HepG2 (cell line): Measurements from ENCODE around the gene FMNL2. TPM values are rescaled to one million over a fixed set of nuclear protein-coding genes. Genes with fewer than 3 reads are reported as not detected.

Source experiments
- ATAC-seq: fragments of 200-7000 bp; cut with Tn5 transposase; 3 replicates; pipeline ENCODE4 v1.9.1; 2020; ENCODE audit warnings: mild to moderate bottlenecking, moderate library complexity
- BruUV-seq: library from RNA; stranded (reverse); fragments of 400-500 nt; replicated peaks from 2 replicates; lab custom pipeline; 2021; lab: Mats Ljungman, UMichigan
- CTCF ChIA-PET: fragments of 300-600 bp; formaldehyde crosslinking; extraction: SDS; loops from one replicate; lab custom pipeline; 2021; ENCODE audit warnings: low total read pairs, inconsistent platforms, low intra/inter-chr PET ratio; lab: Yijun Ruan, JAX
- POLR2A ChIA-PET: fragments of 350-600 bp; sonication (Branson Sonifier 250); formaldehyde crosslinking; loops from one replicate; lab custom pipeline; 2020; ENCODE audit warnings: antibody characterized with exemption, inconsistent platforms; lab: Yijun Ruan, JAX
- DNase-seq: peaks from one replicate; pipeline ENCODE4 v3.0.0-alpha.2; 2015; ENCODE audit warnings: low spot score
- FAIRE-seq: peaks from 3 replicates; lab custom pipeline; 2011; peaks lifted over from hg19 to GRCh38; lab: Jason Lieb, UNC
- H2AFZ ChIP-seq: one replicate; pipeline ENCODE4 v1.6.1; 2011; ENCODE audit warnings: low read length, inconsistent platforms
- H3K27ac ChIP-seq: fragments of 300-600 bp; 3 replicates; pipeline ENCODE4 v1.8.0; 2011; ENCODE audit warnings: mixed run types, mild to moderate bottlenecking, mixed read lengths, low read length, inconsistent platforms; ENCODE audit not compliant: insufficient read depth; ENCODE audit errors: extremely low read length
- H3K27me3 ChIP-seq, 2 experiments: fragments of 200-600 bp in 1 of 2; 2 replicates in 1 of 2; 3 replicates in 1 of 2; pipeline versions ENCODE4 v1.6.0 to v1.8.0; 2011; ENCODE audit warnings: low read length in 2 of 2, mild to moderate bottlenecking in 2 of 2, moderate library complexity in 2 of 2, inconsistent platforms in 1 of 2; ENCODE audit not compliant: insufficient read depth in 2 of 2, control insufficient read depth in 1 of 2
- H3K36me3 ChIP-seq, 2 experiments: fragments of 200-600 bp in 1 of 2; replicated peaks in 1 of 2; 2 replicates in 1 of 2; 3 replicates in 1 of 2; pipeline versions ENCODE4 v1.5.1 to v1.8.0; 2011; ENCODE audit warnings: low read length in 2 of 2, inconsistent platforms in 1 of 2; ENCODE audit not compliant: insufficient read depth in 2 of 2, control insufficient read depth in 1 of 2
- H3K4me1 ChIP-seq: 2 replicates; pipeline ENCODE4 v1.5.1; 2012; ENCODE audit warnings: low read length, inconsistent platforms; ENCODE audit not compliant: insufficient read depth
- H3K4me2 ChIP-seq: 2 replicates; pipeline ENCODE4 v1.6.0; 2011; ENCODE audit warnings: low read depth, low read length, inconsistent platforms
- H3K4me3 ChIP-seq, 3 experiments: fragments of 200-600 bp in 1 of 3; sonication (generic), shearing (Covaris generic) in 1 of 3; replicated peaks in 1 of 3; 2 replicates each; pipeline ENCODE4 v1.5.1; 2011 to 2016; ENCODE audit warnings: low read length in 3 of 3, inconsistent platforms in 2 of 3, low read depth in 2 of 3, mild to moderate bottlenecking in 2 of 3, control low read depth in 1 of 3, mixed read lengths in 1 of 3; ENCODE audit not compliant: insufficient read depth in 1 of 3
- H3K79me2 ChIP-seq: one replicate; pipeline ENCODE4 v1.6.1; 2011; ENCODE audit warnings: low read length, inconsistent platforms; ENCODE audit not compliant: insufficient read depth
- H3K9ac ChIP-seq: 2 replicates; pipeline ENCODE4 v1.6.0; 2011; ENCODE audit warnings: mild to moderate bottlenecking, low read depth, low read length, inconsistent platforms; ENCODE audit not compliant: insufficient read depth
- H3K9me3 ChIP-seq: 2 replicates; pipeline ENCODE4 v1.5.1; 2012; ENCODE audit warnings: mild to moderate bottlenecking, low read length
- H4K20me1 ChIP-seq: 2 replicates; pipeline ENCODE4 v1.6.0; 2011; ENCODE audit warnings: inconsistent platforms, mild to moderate bottlenecking, low read length, moderate library complexity; ENCODE audit not compliant: insufficient read depth
- ARNT2 ChIP-seq: sonication (generic); formaldehyde crosslinking; IDR thresholded peaks from 2 replicates; pipeline ENCODE4 v1.8.0; 2022; ENCODE audit warnings: mild to moderate bottlenecking, low read depth, missing genetic modification reagents, moderate library complexity
- CEBPG ChIP-seq: IDR thresholded peaks from 2 replicates; pipeline ENCODE4 v1.6.1; 2016
- CENPX ChIP-seq: sonication (generic); formaldehyde crosslinking; IDR thresholded peaks from 2 replicates; pipeline ENCODE4 v1.9.0; 2021; ENCODE audit warnings: mild to moderate bottlenecking, missing genetic modification reagents, moderate library complexity
- HIVEP1 ChIP-seq: sonication (generic); formaldehyde crosslinking; IDR thresholded peaks from 2 replicates; pipeline ENCODE4 v1.4.0; 2020; ENCODE audit warnings: mild to moderate bottlenecking, missing genetic modification reagents
- HMG20B ChIP-seq: conservative IDR thresholded peaks from 2 replicates; pipeline ENCODE4 v1.6.1; 2016; ENCODE audit warnings: missing genetic modification reagents, missing compliant biosample characterization
- HNRNPK ChIP-seq: fragments of 200-400 bp; formaldehyde crosslinking; IDR thresholded peaks from 2 replicates; pipeline ENCODE4 v1.6.1; 2018; ENCODE audit warnings: low read length, low read depth, moderate library complexity, mild to moderate bottlenecking; ENCODE audit not compliant: poor library complexity, severe bottlenecking
- MAFF ChIP-seq: IDR thresholded peaks from 2 replicates; pipeline ENCODE4 v1.6.1; 2011; ENCODE audit warnings: low read depth, low read length, improper control_type of control experiment
- NKX3-1 ChIP-seq: sonication (generic); formaldehyde crosslinking; IDR thresholded peaks from 2 replicates; pipeline ENCODE4 v1.5.0; 2020; ENCODE audit warnings: missing genetic modification reagents
- PCBP1 ChIP-seq: fragments of 200-400 bp; formaldehyde crosslinking; IDR thresholded peaks from 2 replicates; pipeline ENCODE4 v1.6.1; 2017; ENCODE audit warnings: mild to moderate bottlenecking, low read depth, low read length, borderline replicate concordance
- PCBP2 ChIP-seq: fragments of 200-400 bp; formaldehyde crosslinking; optimal IDR thresholded peaks from 2 replicates; pipeline ENCODE3; 2018; ENCODE audit warnings: low read length, low read depth; ENCODE audit not compliant: poor library complexity, severe bottlenecking
- SIX1 ChIP-seq: sonication (generic); formaldehyde crosslinking; IDR thresholded peaks from 2 replicates; pipeline ENCODE4 v1.4.0; 2020; ENCODE audit warnings: missing genetic modification reagents, borderline replicate concordance
- SNRNP70 ChIP-seq: fragments of 200-400 bp; formaldehyde crosslinking; IDR thresholded peaks from 2 replicates; pipeline ENCODE4 v1.6.1; 2017; ENCODE audit warnings: mild to moderate bottlenecking, low read depth, low read length, moderate library complexity
- THRA ChIP-seq: sonication (generic); formaldehyde crosslinking; IDR thresholded peaks from 2 replicates; pipeline ENCODE4 v1.4.0; 2020; ENCODE audit warnings: missing genetic modification reagents, borderline replicate concordance
- XRCC5 ChIP-seq: fragments of 200-400 bp; formaldehyde crosslinking; optimal IDR thresholded peaks from 2 replicates; pipeline ENCODE3; 2017; ENCODE audit warnings: mild to moderate bottlenecking, low read length
- ZFP37 ChIP-seq: sonication (generic); formaldehyde crosslinking; IDR thresholded peaks from 2 replicates; pipeline ENCODE4 v1.4.0; 2020; ENCODE audit warnings: missing genetic modification reagents, borderline replicate concordance
- ZNF296 ChIP-seq: sonication (generic); formaldehyde crosslinking; conservative IDR thresholded peaks from 2 replicates; pipeline ENCODE4 v1.5.0; 2020; ENCODE audit warnings: mild to moderate bottlenecking, missing genetic modification reagents
- ZNF569 ChIP-seq: sonication (generic); formaldehyde crosslinking; IDR thresholded peaks from 2 replicates; pipeline ENCODE4 v1.5.0; 2020; ENCODE audit warnings: mild to moderate bottlenecking, missing genetic modification reagents, moderate library complexity, borderline replicate concordance
- ZNF615 ChIP-seq: sonication (generic); formaldehyde crosslinking; IDR thresholded peaks from 2 replicates; pipeline ENCODE4 v1.5.0; 2020; ENCODE audit warnings: mild to moderate bottlenecking, missing genetic modification reagents, borderline replicate concordance
- WGBS: methylation state at CpG from one replicate; pipeline ENCODE4 v1.1.6; 2017; ENCODE audit warnings: low lambda C conversion rate; 5-methylcytosine and 5-hydroxymethylcytosine counted together
- in situ Hi-C: cut with HindIII; loops from 2 replicates; pipeline ENCODE4 v1.10.0; 2017; ENCODE audit warnings: low pct_unique_long_range_greater_than_20kb; ENCODE audit not compliant: extremely low pct_ligation_motif_present
- intact Hi-C: fragments of 100-400 bp; cut with micrococcal nuclease; formaldehyde crosslinking; loops from one replicate; pipeline ENCODE4 v1.10.0; 2022; ENCODE audit not compliant: unreplicated experiment
- polyA plus RNA-seq, 8 experiments: library from polyadenylated mRNA; depleted of rRNA in 3 of 8; stranded (reverse) in 7 of 8; unstranded in 1 of 8; fragments of >200 nt; fragmentation: Illumina TruSeq in 4 of 8; extraction: Trizol in 4 of 8; gene quantifications; 2 replicates each; pipeline versions ENCODE4 v1.2.1 to v1.2.3, GENCODE V29; 2011 to 2016; ENCODE audit warnings: low read depth in 4 of 8, missing spikeins in 1 of 8, mixed read lengths in 1 of 8; ENCODE audit not compliant: insufficient read depth in 1 of 8
- total RNA-seq, 5 experiments: library from RNA; depleted of rRNA; stranded (reverse); fragments of >200 nt; fragmentation: Illumina TruSeq; extraction: Trizol; gene quantifications; 2 replicates each; pipeline ENCODE4 v1.2.3, GENCODE V29; 2016; ENCODE audit warnings: low read depth in 1 of 5
- TF ChIP-seq, protein P1 (sequence below): sonication (generic); formaldehyde crosslinking; IDR thresholded peaks from 2 replicates; pipeline ENCODE4 v1.5.0; 2020; ENCODE audit warnings: missing genetic modification reagents, mild to moderate bottlenecking, borderline replicate concordance

The FMNL2 gene
- total and polyA plus RNA-seq, 2 of the 13 experiments (the other 11 are each of a cell fraction or from before 2014, with no cell fraction given) = 66.5 to 67.7 TPM

GRCh38 chr2:152623775-152624174 is 288.8 kb downstream of the FMNL2 start:
- Histone ChIP-seq H3K36me3 (peaks cover 47 to 79% of the 10 kb centered on the region in 2 experiments), H3K4me1 (no peaks in the 10 kb centered on the region), H3K27me3 (no peaks in the 10 kb centered on the region), H3K79me2 (no peaks in the 10 kb centered on the region), H3K27ac (no peak overlapping the region), H3K4me2 (no peak overlapping the region), H4K20me1 (no peaks in the 10 kb centered on the region), H3K4me3 (no peak overlapping the region), H3K9me3 (no peaks in the 10 kb centered on the region), H3K9ac (no peak overlapping the region), H2AFZ (no peak overlapping the region)
- no peak for FAIRE-seq
- CTCF ChIA-PET = no interaction called here
- WGBS = 100% methylated on average over 1 of the region's 2 CpGs
- TF ChIP-seq HNRNPK (peak; percentile 99), PCBP1 (peak; percentile 93; the same call in 1 of the 2 replicates), HIVEP1 (CRISPR knock-in tag) (no peak), ARNT2 (CRISPR knock-in tag) (no peak), PCBP2 (peak; percentile 82)
- POLR2A ChIA-PET = no interaction called here
- ATAC-seq = no peak
- in situ Hi-C loops = no loop called here
- no peak for DNase-seq
- intact Hi-C loops = no loop called here
- no TSS peak for BruUV-seq

GRCh38 chr2:152624805-152625204 is 289.8 kb downstream of the FMNL2 start:
- H3K36me3 ChIP-seq = peaks cover 44 to 81% of the 10 kb centered on the region in 2 experiments
- POLR2A ChIA-PET = no interaction called here
- TF ChIP-seq, protein P1, sequence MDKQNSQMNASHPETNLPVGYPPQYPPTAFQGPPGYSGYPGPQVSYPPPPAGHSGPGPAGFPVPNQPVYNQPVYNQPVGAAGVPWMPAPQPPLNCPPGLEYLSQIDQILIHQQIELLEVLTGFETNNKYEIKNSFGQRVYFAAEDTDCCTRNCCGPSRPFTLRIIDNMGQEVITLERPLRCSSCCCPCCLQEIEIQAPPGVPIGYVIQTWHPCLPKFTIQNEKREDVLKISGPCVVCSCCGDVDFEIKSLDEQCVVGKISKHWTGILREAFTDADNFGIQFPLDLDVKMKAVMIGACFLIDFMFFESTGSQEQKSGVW (CRISPR knock-in tag) = no peak
- TF ChIP-seq CENPX (CRISPR knock-in tag) (no peak), ZNF615 (CRISPR knock-in tag) (no peak), ZNF296 (CRISPR knock-in tag) (no peak), MAFF (no peak), ZFP37 (no peak), HMG20B (CRISPR knock-in tag) (no peak), ZNF569 (CRISPR knock-in tag) (no peak), SNRNP70 (no peak), XRCC5 (no peak), SIX1 (CRISPR knock-in tag) (no peak), CEBPG (no peak), NKX3-1 (CRISPR knock-in tag) (no peak), THRA (CRISPR knock-in tag) (no peak)

More at GRCh38 chr2:152624805-152625204, 289.8 kb downstream of the FMNL2 start:
- no peak for DNase-seq
- intact Hi-C loops (no loop called here), in situ Hi-C loops (no loop called here)
- no peaks in the 10 kb centered on the region for H3K4me1 ChIP-seq
- H3K27me3 ChIP-seq = no peaks in the 10 kb centered on the region
- H3K9ac ChIP-seq = no peak overlapping the region
- no peaks in the 10 kb centered on the region for H3K79me2 ChIP-seq
- WGBS = 93% methylated on average over 3 of the region's 3 CpGs
- H2AFZ ChIP-seq = no peak overlapping the region
- no peak overlapping the region for H3K4me2 ChIP-seq
- no TSS peak for BruUV-seq
- no peak for FAIRE-seq
- CTCF ChIA-PET = no interaction called here
- no peak overlapping the region for H3K4me3 ChIP-seq
- no peak for ATAC-seq
- no peaks in the 10 kb centered on the region for H4K20me1 ChIP-seq
- no peaks in the 10 kb centered on the region for H3K9me3 ChIP-seq
- no peak overlapping the region for H3K27ac ChIP-seq
